Measurements from ENCODE around the gene SUZ12. TPM values are rescaled to one million over a fixed set of nuclear protein-coding genes. Genes with fewer than 3 reads are reported as not detected.
"Not testable (repeated sequence)": the region's sequence is repeated elsewhere in the genome, so short reads cannot be mapped to it uniquely, and the experiment has no call there.

The SUZ12 gene
- polyA plus RNA-seq, 3 donors from 2014 or later = 15.3 to 22.9 (median 19.6) TPM

GRCh38 chr17:32033812-32034211, 97.0 kb downstream of the SUZ12 start:
- H3K4me3 Mint-ChIP-seq = not testable (repeated sequence)

GRCh38 chr17:32040246-32040645, 103.4 kb downstream of the SUZ12 start:
- not testable (repeated sequence) for H3K4me3 Mint-ChIP-seq; H3K4me1 Mint-ChIP-seq; H3K27me3 Mint-ChIP-seq (ENCODE audit: low read depth in 3 of 3); DNase-seq; H3K9me3 Mint-ChIP-seq; H3K27ac Mint-ChIP-seq
- H3K36me3 Mint-ChIP-seq = peaks cover 11 to 26% (median 17%) of the 10 kb centered on the region in 3 donors

More at GRCh38 chr17:32033812-32034211, 97.0 kb downstream of the SUZ12 start:
- H3K36me3 Mint-ChIP-seq = peaks cover 10 to 23% (median 17%) of the 10 kb centered on the region in 3 donors
- not testable (repeated sequence) for DNase-seq; H3K9me3 Mint-ChIP-seq; H3K27me3 Mint-ChIP-seq (ENCODE audit: low read depth in 3 of 3); H3K4me1 Mint-ChIP-seq; H3K27ac Mint-ChIP-seq

- not testable (repeated sequence) for H3K27me3 Mint-ChIP-seq (ENCODE audit: low read depth in 3 of 3); H3K4me1 Mint-ChIP-seq; H3K27ac Mint-ChIP-seq; DNase-seq; H3K4me3 Mint-ChIP-seq; H3K9me3 Mint-ChIP-seq
- peaks cover 9 to 16% (median 14%) of the 10 kb centered on the region in 3 donors for H3K36me3 Mint-ChIP-seq
Measured at GRCh38 chr17:32041306-32041875, 104.6 kb downstream of the SUZ12 start.

GRCh38 chr17:32042266-32042665, 105.5 kb downstream of the SUZ12 start:
- H3K36me3 Mint-ChIP-seq = peaks cover 6 to 12% (median 9%) of the 10 kb centered on the region in 3 donors
- not testable (repeated sequence) for H3K9me3 Mint-ChIP-seq, H3K4me3 Mint-ChIP-seq

GRCh38 chr17:32045611-32046010, 108.8 kb downstream of the SUZ12 start:
- H3K4me3 Mint-ChIP-seq; DNase-seq; H3K4me1 Mint-ChIP-seq; H3K9me3 Mint-ChIP-seq; H3K27me3 Mint-ChIP-seq (ENCODE audit: low read depth in 3 of 3); H3K27ac Mint-ChIP-seq: not testable (repeated sequence)
- peaks cover 0 to 11% (median 4%) of the 10 kb centered on the region in 3 donors for H3K36me3 Mint-ChIP-seq

More at GRCh38 chr17:32042266-32042665, 105.5 kb downstream of the SUZ12 start:
- not testable (repeated sequence) for H3K27me3 Mint-ChIP-seq (ENCODE audit: low read depth in 3 of 3); H3K27ac Mint-ChIP-seq; H3K4me1 Mint-ChIP-seq; DNase-seq

GRCh38 chr17:32047663-32048062, 110.9 kb downstream of the SUZ12 start:
- H3K4me1 Mint-ChIP-seq; H3K4me3 Mint-ChIP-seq; DNase-seq; H3K9me3 Mint-ChIP-seq; H3K27ac Mint-ChIP-seq; H3K27me3 Mint-ChIP-seq (ENCODE audit: low read depth in 3 of 3): not testable (repeated sequence)
- peaks cover 3 to 12% (median 4%) of the 10 kb centered on the region in 3 donors for H3K36me3 Mint-ChIP-seq

Other genes starting within 250 kb of the SUZ12 start
- 10 to 100 TPM; 10.4 to 23.8 (median 19.6) TPM for gene COPRS, start 77.8 kb upstream of the SUZ12 start, polyA plus RNA-seq
- 10 to 100 TPM; 12.9 to 36.4 (median 31.7) TPM for gene UTP6, start 35.3 kb upstream of the SUZ12 start, polyA plus RNA-seq
- gene LRRC37B, start 70.4 kb downstream of the SUZ12 start, polyA plus RNA-seq = 10 to 100 TPM in 1 of 3 donors, 1 to 10 TPM in 2; 2.8 to 13.8 (median 6.6) TPM
- gene RHOT1, start 205.5 kb downstream of the SUZ12 start, polyA plus RNA-seq = 10 to 100 TPM; 27.9 to 30.9 (median 30.3) TPM

All from immature natural killer cell (primary cell).